H9 (cell line): ENCODE results near the gene SMS. TPM values are rescaled to one million over a fixed set of nuclear protein-coding genes. Genes with fewer than 3 reads are reported as not detected.

ENCODE experiments used
- DNase-seq: peaks from one replicate; pipeline ENCODE4 v3.0.0-alpha.2; 2017
- H2AFZ ChIP-seq: one replicate; pipeline ENCODE4 v1.6.1; 2013; ENCODE audit warnings: mild to moderate bottlenecking, low read length, control low read depth, moderate library complexity
- H2AK5ac ChIP-seq: 2 replicates; pipeline ENCODE4 v1.6.1; 2013; ENCODE audit warnings: low read length, control low read depth, mixed read lengths; ENCODE audit not compliant: insufficient read length
- H2BK120ac ChIP-seq: one replicate; pipeline ENCODE4 v1.6.1; 2013; ENCODE audit warnings: low read depth, mild to moderate bottlenecking, low read length, control low read depth, inconsistent platforms; ENCODE audit not compliant: poor library complexity, severe bottlenecking
- H2BK12ac ChIP-seq: 2 replicates; pipeline ENCODE4 v1.6.1; 2013; ENCODE audit warnings: low read length, control low read depth, mixed read lengths, low read depth; ENCODE audit not compliant: insufficient read length
- H2BK15ac ChIP-seq: 2 replicates; pipeline ENCODE4 v1.6.1; 2013; ENCODE audit warnings: low read depth, low read length, control low read depth
- H2BK20ac ChIP-seq: one replicate; pipeline ENCODE4 v1.6.1; 2013; ENCODE audit warnings: low read depth, mild to moderate bottlenecking, low read length, control low read depth, inconsistent platforms; ENCODE audit not compliant: poor library complexity, severe bottlenecking
- H2BK5ac ChIP-seq: 2 replicates; pipeline ENCODE4 v1.6.1; 2013; ENCODE audit warnings: low read length, control low read depth, mixed read lengths; ENCODE audit not compliant: insufficient read length
- H3K14ac ChIP-seq: 2 replicates; pipeline ENCODE4 v1.6.1; 2013; ENCODE audit warnings: low read length, control low read depth; ENCODE audit not compliant: insufficient read depth
- H3K18ac ChIP-seq: 2 replicates; pipeline ENCODE4 v1.6.1; 2013; ENCODE audit warnings: low read depth, mild to moderate bottlenecking, mixed read lengths, low read length, control low read depth; ENCODE audit not compliant: insufficient read length
- H3K23ac ChIP-seq: 2 replicates; pipeline ENCODE4 v1.6.1; 2013; ENCODE audit warnings: low read length, control low read depth, mixed read lengths, low read depth; ENCODE audit not compliant: insufficient read length
- H3K23me2 ChIP-seq: 2 replicates; pipeline ENCODE4 v1.6.1; 2013; ENCODE audit warnings: low read depth, mild to moderate bottlenecking, mixed read lengths, low read length, control low read depth; ENCODE audit not compliant: insufficient read length, poor library complexity, severe bottlenecking
- H3K27ac ChIP-seq: 2 replicates; pipeline ENCODE4 v1.5.1; 2013; ENCODE audit warnings: low read length, control low read depth, mixed read lengths, low read depth; ENCODE audit not compliant: insufficient read length
- H3K27me3 ChIP-seq: 2 replicates; pipeline ENCODE4 v1.6.1; 2013; ENCODE audit warnings: low read length, control low read depth, inconsistent platforms; ENCODE audit not compliant: insufficient read depth
- H3K4ac ChIP-seq: 2 replicates; pipeline ENCODE4 v1.6.1; 2013; ENCODE audit warnings: low read depth, mild to moderate bottlenecking, control low read depth, inconsistent platforms, low read length, moderate library complexity
- H3K4me1 ChIP-seq: 2 replicates; pipeline ENCODE4 v1.6.1; 2013; ENCODE audit warnings: low read length, control low read depth, inconsistent platforms; ENCODE audit not compliant: insufficient read depth
- H3K4me2 ChIP-seq: 2 replicates; pipeline ENCODE4 v1.6.1; 2013; ENCODE audit warnings: low read length, control low read depth, mixed read lengths; ENCODE audit not compliant: insufficient read length, insufficient read depth
- H3K56ac ChIP-seq: 2 replicates; pipeline ENCODE4 v1.6.1; 2013; ENCODE audit warnings: low read depth, mild to moderate bottlenecking, mixed read lengths, low read length, control low read depth; ENCODE audit not compliant: insufficient read length
- H3K79me1 ChIP-seq: 2 replicates; pipeline ENCODE4 v1.6.1; 2013; ENCODE audit warnings: low read depth, mild to moderate bottlenecking, moderate library complexity, low read length, control low read depth, inconsistent platforms; ENCODE audit not compliant: insufficient read depth, poor library complexity, severe bottlenecking
- H3K79me2 ChIP-seq: 2 replicates; pipeline ENCODE4 v1.6.1; 2013; ENCODE audit warnings: low read length, control low read depth, inconsistent platforms; ENCODE audit not compliant: insufficient read depth
- H3K9ac ChIP-seq: 2 replicates; pipeline ENCODE4 v1.6.1; 2013; ENCODE audit warnings: low read length, control low read depth, mixed read lengths; ENCODE audit not compliant: insufficient read length; ENCODE audit errors: extremely low read depth
- H3K9me3 ChIP-seq: one replicate; pipeline ENCODE4 v1.6.1; 2013; ENCODE audit warnings: low read depth, low read length, inconsistent platforms; ENCODE audit not compliant: control insufficient read depth
- H3T11ph ChIP-seq: one replicate; pipeline ENCODE4 v1.6.1; 2013; ENCODE audit warnings: mild to moderate bottlenecking, low read length, control low read depth, inconsistent platforms
- H4K20me1 ChIP-seq: one replicate; pipeline ENCODE4 v1.6.1; 2013; ENCODE audit not compliant: control insufficient read depth, insufficient read length, insufficient read depth
- H4K5ac ChIP-seq: 2 replicates; pipeline ENCODE4 v1.6.1; 2013; ENCODE audit warnings: low read depth, mild to moderate bottlenecking, mixed read lengths, low read length, control low read depth; ENCODE audit not compliant: insufficient read length
- H4K8ac ChIP-seq: replicated peaks from 2 replicates; pipeline ENCODE4 v1.6.1; 2013; ENCODE audit warnings: low read length, control low read depth, mixed read lengths, low read depth; ENCODE audit not compliant: insufficient read length
- H4K91ac ChIP-seq: 2 replicates; pipeline ENCODE4 v1.6.1; 2013; ENCODE audit warnings: low read depth, mild to moderate bottlenecking, moderate library complexity, mixed read lengths, low read length, control low read depth; ENCODE audit not compliant: insufficient read length
- H3K27ac Mint-ChIP-seq, 3 experiments: 2 replicates in 2 of 3; 3 replicates in 1 of 3; pipeline ENCODE4 v1.8.0; 2020 to 2021; ENCODE audit warnings: mixed read lengths in 3 of 3, mild to moderate bottlenecking in 1 of 3, moderate library complexity in 1 of 3
- H3K27me3 Mint-ChIP-seq: 2 replicates; pipeline ENCODE4 v1.8.0; 2021; ENCODE audit warnings: low read depth, mild to moderate bottlenecking, moderate library complexity, mixed read lengths
- H3K36me3 Mint-ChIP-seq, 3 experiments: 2 replicates in 2 of 3; 3 replicates in 1 of 3; pipeline ENCODE4 v1.8.0; 2020 to 2021; ENCODE audit warnings: low read depth in 3 of 3, mixed read lengths in 3 of 3; ENCODE audit not compliant: insufficient read depth in 1 of 3
- H3K4me1 Mint-ChIP-seq, 2 experiments: 2 replicates each; pipeline ENCODE4 v1.8.0; 2020; ENCODE audit warnings: mixed read lengths in 2 of 2
- H3K4me3 Mint-ChIP-seq, 2 experiments: 2 replicates in 1 of 2; 3 replicates in 1 of 2; pipeline ENCODE4 v1.8.0; 2020 to 2021; ENCODE audit warnings: mild to moderate bottlenecking in 2 of 2, mixed read lengths in 2 of 2, moderate library complexity in 1 of 2
- H3K9me3 Mint-ChIP-seq, 2 experiments: 2 replicates in 1 of 2; 3 replicates in 1 of 2; pipeline ENCODE4 v1.8.0; 2020; ENCODE audit warnings: mild to moderate bottlenecking in 2 of 2, mixed read lengths in 2 of 2, moderate library complexity in 1 of 2
- WGBS: extraction: QIAGEN DNeasy Blood & Tissue Kit; methylation state at CpG from one replicate; pipeline ENCODE4 v1.1.7; 2013; ENCODE audit warnings: missing lambda C conversion rate, low lambda C conversion rate, mixed read lengths; ENCODE audit not compliant: insufficient read length; ENCODE audit errors: extremely low coverage; 5-methylcytosine and 5-hydroxymethylcytosine counted together
- total RNA-seq: library from RNA; stranded (reverse); gene quantifications from 2 replicates; pipeline ENCODE4 v1.2.1, GENCODE V29; 2021
- TF ChIP-seq, protein P1 (sequence below): fragments of 200-600 bp; sonication (generic); conservative IDR thresholded peaks from 3 replicates; pipeline ENCODE4 v1.8.0; 2021; ENCODE audit warnings: antibody characterized with exemption, mild to moderate bottlenecking

The SMS gene
- total RNA-seq, 1 experiment from 2014 or later, result 415 TPM

- no peak for DNase-seq
- Histone ChIP-seq H3K27me3 (no peaks in the 10 kb centered on the region), H2BK120ac (no peak overlapping the region), H4K8ac (no peak overlapping the region), H3K79me1 (no peaks in the 10 kb centered on the region), H4K5ac (no peak overlapping the region), H3K14ac (no peak overlapping the region), H3K79me2 (no peaks in the 10 kb centered on the region), H3K4me2 (no peak overlapping the region), H2BK20ac (no peak overlapping the region), H3K23me2 (no peaks in the 10 kb centered on the region), H4K91ac (no peak overlapping the region), H2BK15ac (no peak overlapping the region), H2AFZ (no peak overlapping the region), H2AK5ac (no peak overlapping the region), H3K27ac (no peak overlapping the region), H2BK5ac (no peak overlapping the region), H3K4ac (no peak overlapping the region), H3K4me1 (no peaks in the 10 kb centered on the region), H3K23ac (no peak overlapping the region), H3K9me3 (no peaks in the 10 kb centered on the region), H3K9ac (no peak overlapping the region), H3K18ac (no peak overlapping the region), H3K56ac (no peak overlapping the region), H4K20me1 (no peaks in the 10 kb centered on the region), H2BK12ac (no peak overlapping the region), H3T11ph (no peak overlapping the region)
- peak overlapping the region in 1 of 3 experiments; percentile 21; a peak in 2 of 7 replicates for H3K27ac Mint-ChIP-seq
- H3K27me3 Mint-ChIP-seq, result no peaks in the 10 kb centered on the region; the same call in 1 of the 2 replicates
- no peak overlapping the region for H3K4me3 Mint-ChIP-seq
- TF ChIP-seq, protein P1, sequence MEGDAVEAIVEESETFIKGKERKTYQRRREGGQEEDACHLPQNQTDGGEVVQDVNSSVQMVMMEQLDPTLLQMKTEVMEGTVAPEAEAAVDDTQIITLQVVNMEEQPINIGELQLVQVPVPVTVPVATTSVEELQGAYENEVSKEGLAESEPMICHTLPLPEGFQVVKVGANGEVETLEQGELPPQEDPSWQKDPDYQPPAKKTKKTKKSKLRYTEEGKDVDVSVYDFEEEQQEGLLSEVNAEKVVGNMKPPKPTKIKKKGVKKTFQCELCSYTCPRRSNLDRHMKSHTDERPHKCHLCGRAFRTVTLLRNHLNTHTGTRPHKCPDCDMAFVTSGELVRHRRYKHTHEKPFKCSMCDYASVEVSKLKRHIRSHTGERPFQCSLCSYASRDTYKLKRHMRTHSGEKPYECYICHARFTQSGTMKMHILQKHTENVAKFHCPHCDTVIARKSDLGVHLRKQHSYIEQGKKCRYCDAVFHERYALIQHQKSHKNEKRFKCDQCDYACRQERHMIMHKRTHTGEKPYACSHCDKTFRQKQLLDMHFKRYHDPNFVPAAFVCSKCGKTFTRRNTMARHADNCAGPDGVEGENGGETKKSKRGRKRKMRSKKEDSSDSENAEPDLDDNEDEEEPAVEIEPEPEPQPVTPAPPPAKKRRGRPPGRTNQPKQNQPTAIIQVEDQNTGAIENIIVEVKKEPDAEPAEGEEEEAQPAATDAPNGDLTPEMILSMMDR, result peak; percentile 44; the same call in 2 of the 3 replicates
- peaks cover 5 to 7% of the 10 kb centered on the region in 2 experiments; a peak in 1 of 4 replicates for H3K4me1 Mint-ChIP-seq
- peaks cover 46 to 93% (median 89%) of the 10 kb centered on the region in 3 experiments for H3K36me3 Mint-ChIP-seq
- WGBS, result no CpG with 5 or more reads among the region's 6 CpGs
- peaks cover 0 to 20% of the 10 kb centered on the region in 2 experiments; a peak in 4 of 5 replicates for H3K9me3 Mint-ChIP-seq
Observed at GRCh38 chrX:21975812-21976211, 35.3 kb downstream of the SMS start.
